HEK293 (cell line): ENCODE measurements around the gene INPPL1.

Source experiments
- CTCF ChIP-seq: fragments of 450-650 bp; formaldehyde crosslinking; IDR thresholded peaks from 2 replicates; pipeline ENCODE4 v1.5.1; 2016; ENCODE audit warnings: missing biosample characterization, missing genetic modification characterization
- ZBTB7A ChIP-seq: fragments of 450-650 bp; formaldehyde crosslinking; IDR thresholded peaks from 2 replicates; pipeline ENCODE4 v1.5.1; 2016; ENCODE audit warnings: low read depth, missing biosample characterization, missing genetic modification characterization
- ZNF529 ChIP-seq: fragments of 450-650 bp; formaldehyde crosslinking; IDR thresholded peaks from 2 replicates; pipeline ENCODE4 v1.5.1; 2017; ENCODE audit warnings: missing genetic modification characterization, missing biosample characterization; ENCODE audit not compliant: insufficient replicate concordance
- ZSCAN23 ChIP-seq: fragments of 450-650 bp; formaldehyde crosslinking; IDR thresholded peaks from 2 replicates; pipeline ENCODE4 v1.5.1; 2016; ENCODE audit warnings: missing biosample characterization, missing genetic modification characterization

GRCh38 chr11:72236083-72236697, 11.6 kb downstream of the INPPL1 start:
- TF ChIP-seq ZNF529 (tag by site-specific recombination) = no peak
- no peak for TF ChIP-seq CTCF
- TF ChIP-seq ZBTB7A (tag by site-specific recombination) = no peak
- no peak for TF ChIP-seq ZSCAN23 (tag by site-specific recombination)
